Activated T-cell treated with anti-CD3 and anti-CD28 coated beads for 24 hours (primary cell): ENCODE data around the gene ASPRV1.
A peak's percentile ranks its signal among the peaks of the same experiment; 100 is the strongest.
"Not testable (repeated sequence)": the region's sequence is repeated elsewhere in the genome, so short reads cannot be mapped to it uniquely, and the experiment has no call there.

Source experiments
- DNase-seq: peaks from one replicate; pipeline ENCODE4 v3.0.0-alpha.2; 2020; ENCODE audit warnings: low read depth

The ASPRV1 gene

GRCh38 chr2:69961496-69961895 lies at the start of gene ASPRV1:
ASPRV1 (minus strand) TSS chr2:69961631; CDS start chr2:69961436, 195 bp downstream.
- DNase-seq, result no peak

GRCh38 chr2:70010576-70011111 lies 49.2 kb upstream of the ASPRV1 start:
- DNase-seq, result no peak

GRCh38 chr2:70009762-70010575 lies 48.5 kb upstream of the ASPRV1 start:
- DNase-seq, result no peak

- no peak for DNase-seq
Measured at GRCh38 chr2:70008290-70008689, 46.9 kb upstream of the ASPRV1 start.

- no peak for DNase-seq
Measured at GRCh38 chr2:70007151-70007550, 45.7 kb upstream of the ASPRV1 start.

- DNase-seq, result no peak
Measured at GRCh38 chr2:70006447-70006784, 45.0 kb upstream of the ASPRV1 start.

GRCh38 chr2:70005752-70006446 lies 44.5 kb upstream of the ASPRV1 start:
- DNase-seq, result no peak

- no peak for DNase-seq
Measured at GRCh38 chr2:70005216-70005615, 43.8 kb upstream of the ASPRV1 start.

- no peak for DNase-seq
Measured at GRCh38 chr2:70003093-70003830, 41.8 kb upstream of the ASPRV1 start.

GRCh38 chr2:70002241-70002899 lies 40.9 kb upstream of the ASPRV1 start:
- DNase-seq, result no peak

GRCh38 chr2:70000529-70000928 lies 39.1 kb upstream of the ASPRV1 start:
- DNase-seq, result not testable (repeated sequence)

- DNase-seq, result no peak
Measured at GRCh38 chr2:69998761-69999160, 37.3 kb upstream of the ASPRV1 start.

- DNase-seq, result peak; percentile 6
Measured at GRCh38 chr2:69997015-69997830, 35.8 kb upstream of the ASPRV1 start.

- no peak for DNase-seq
Measured at GRCh38 chr2:69995511-69995910, 34.1 kb upstream of the ASPRV1 start.

GRCh38 chr2:69994166-69994565 lies 32.7 kb upstream of the ASPRV1 start:
- no peak for DNase-seq

GRCh38 chr2:69993708-69994107 lies 32.3 kb upstream of the ASPRV1 start:
- DNase-seq, result no peak

GRCh38 chr2:69993048-69993565 lies 31.7 kb upstream of the ASPRV1 start:
- DNase-seq, result no peak

GRCh38 chr2:69992310-69993047 lies 31.0 kb upstream of the ASPRV1 start:
- DNase-seq, result no peak

- no peak for DNase-seq
Measured at GRCh38 chr2:69989441-69990105, 28.1 kb upstream of the ASPRV1 start.

- no peak for DNase-seq
Measured at GRCh38 chr2:69989009-69989408, 27.6 kb upstream of the ASPRV1 start.
